Bone marrow (tissue), 2 donors: ENCODE results near the gene NR0B2.
A peak's percentile ranks its signal among the peaks of the same experiment; 100 is the strongest.
"Not testable (repeated sequence)": the region's sequence is repeated elsewhere in the genome, so short reads cannot be mapped to it uniquely, and the experiment has no call there.

Experiments used
- DNase-seq, 2 donors: peaks; one replicate each; lab custom pipeline; 2025; lab: John Stamatoyannopoulos, UW

NR0B2 gene

DNA sequence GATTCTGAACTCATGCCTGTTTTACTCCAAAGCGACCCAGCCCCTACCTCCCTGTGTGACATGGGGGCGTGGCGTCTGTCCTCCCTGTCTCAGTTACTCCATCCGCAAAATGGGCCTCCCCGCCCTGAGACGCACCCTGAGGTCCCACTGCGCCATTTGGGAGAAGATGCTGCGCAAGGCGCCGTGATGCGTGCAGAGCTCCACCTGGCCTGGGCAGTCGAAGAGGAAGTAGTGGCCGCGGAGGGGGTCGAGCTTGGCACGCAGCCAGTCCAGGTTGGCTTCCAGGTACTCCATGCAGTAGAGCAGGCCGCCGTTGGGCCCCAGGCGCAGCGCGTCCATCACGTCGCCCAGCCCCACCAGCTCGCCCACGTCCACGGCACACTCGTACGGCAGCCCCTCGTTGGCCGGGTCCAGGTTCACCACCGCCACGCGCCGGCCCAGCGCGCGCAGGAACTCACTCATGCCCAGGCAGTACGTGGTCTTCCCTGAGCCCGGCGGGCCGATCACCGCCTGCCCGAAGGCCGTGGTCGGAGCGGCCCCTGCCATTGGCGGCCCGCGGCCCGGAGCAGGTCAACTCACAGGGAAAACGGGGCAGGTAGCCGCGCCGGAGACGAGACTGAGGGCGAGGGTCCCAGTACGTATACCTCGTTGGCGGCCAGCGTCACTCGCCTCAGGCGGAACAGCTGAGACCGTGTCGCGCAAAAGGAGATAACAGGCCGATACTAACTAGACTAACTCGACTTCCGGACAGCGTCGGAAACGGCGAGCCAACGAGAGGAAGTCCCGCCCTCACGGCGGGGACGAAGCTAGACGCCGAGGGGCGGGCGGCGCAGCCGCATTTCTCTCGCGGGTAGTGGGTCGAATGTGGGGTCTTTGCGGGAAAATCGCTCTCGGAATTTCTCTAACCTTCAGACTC, 24.0 kb downstream of the NR0B2 start, which contains the start of gene GPN2:
TSS of gene GPN2 (minus strand) at position 733 of the 916 bp plus-strand sequence. CDS start at position 546, 187 bp downstream.
- DNase-seq, result peak; percentile 44 to 50

DNA sequence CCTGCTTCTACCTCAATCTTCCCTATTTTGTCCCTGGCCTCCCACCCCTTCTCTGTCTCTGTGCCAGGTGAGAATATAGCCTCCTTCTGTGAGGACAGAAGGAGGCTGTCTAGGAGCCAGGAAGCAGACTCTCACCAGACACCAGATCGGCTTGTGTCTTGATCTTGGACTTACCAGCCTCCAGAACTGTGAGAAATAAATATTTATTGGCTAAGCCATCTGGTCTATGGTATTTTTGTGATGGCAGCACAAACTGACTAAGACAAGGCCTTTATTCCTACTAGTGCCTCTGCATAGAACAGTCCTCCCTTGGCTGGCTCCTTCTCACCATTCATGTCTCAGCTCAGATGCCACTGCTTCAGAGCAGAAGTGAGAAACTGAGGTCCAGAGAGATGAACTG, 25.5 kb downstream of the NR0B2 start:
- DNase-seq, result no peak

DNA sequence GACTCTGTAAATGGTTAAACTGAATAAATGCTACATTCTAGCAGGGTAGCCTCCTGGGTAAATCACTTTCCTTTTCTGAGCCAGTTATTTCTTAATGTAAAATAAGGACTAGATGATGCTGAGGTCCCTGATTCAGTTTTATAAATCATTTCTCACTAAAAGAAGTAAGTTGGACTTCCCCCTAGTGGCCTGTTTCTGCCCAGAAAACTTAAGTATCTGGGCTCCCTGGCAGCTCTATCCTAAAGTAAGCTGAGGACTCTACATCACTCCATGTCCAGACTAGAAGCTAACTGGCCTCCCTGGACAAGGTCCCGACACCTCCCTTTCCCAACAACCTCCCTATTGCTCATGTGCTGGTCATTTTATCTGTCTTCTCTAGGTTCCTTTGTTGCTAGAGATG, 26.6 kb downstream of the NR0B2 start:
- no peak for DNase-seq

DNA sequence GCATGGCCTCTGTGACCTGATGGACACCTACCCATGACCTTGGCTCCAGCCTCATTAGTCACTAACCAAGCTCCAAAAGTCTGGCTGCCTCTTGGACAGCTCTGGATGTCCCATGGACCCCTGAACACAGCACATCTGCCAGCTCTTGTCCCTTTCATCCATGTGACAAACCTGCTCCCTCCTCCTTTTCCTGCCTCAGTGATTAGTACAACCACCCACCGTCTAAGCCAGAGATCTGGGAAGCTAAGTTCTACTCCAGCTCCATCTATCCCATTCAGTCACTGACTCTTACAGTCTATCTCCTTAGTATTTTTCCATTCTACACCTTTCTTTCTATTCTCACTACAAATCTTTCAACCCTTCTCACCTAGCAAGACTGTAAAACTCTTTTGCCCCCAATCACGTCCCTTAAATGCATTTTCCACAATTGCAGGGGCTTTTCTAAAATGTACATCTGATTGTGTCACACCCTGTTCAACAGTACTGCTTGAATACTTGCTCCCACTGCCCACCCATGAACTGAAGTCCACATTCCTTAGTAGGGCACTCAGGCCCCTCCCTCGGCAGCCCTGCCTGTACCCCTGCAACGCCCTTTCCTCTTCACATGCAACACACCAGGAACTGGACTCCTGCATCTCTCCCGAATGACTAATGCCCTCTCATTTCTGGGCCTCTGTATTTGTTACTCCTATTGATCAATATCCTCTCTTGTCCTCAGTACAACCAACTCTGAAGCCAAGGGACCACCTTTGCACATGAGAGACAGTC, 30.9 kb downstream of the NR0B2 start:
- DNase-seq, result no peak

DNA sequence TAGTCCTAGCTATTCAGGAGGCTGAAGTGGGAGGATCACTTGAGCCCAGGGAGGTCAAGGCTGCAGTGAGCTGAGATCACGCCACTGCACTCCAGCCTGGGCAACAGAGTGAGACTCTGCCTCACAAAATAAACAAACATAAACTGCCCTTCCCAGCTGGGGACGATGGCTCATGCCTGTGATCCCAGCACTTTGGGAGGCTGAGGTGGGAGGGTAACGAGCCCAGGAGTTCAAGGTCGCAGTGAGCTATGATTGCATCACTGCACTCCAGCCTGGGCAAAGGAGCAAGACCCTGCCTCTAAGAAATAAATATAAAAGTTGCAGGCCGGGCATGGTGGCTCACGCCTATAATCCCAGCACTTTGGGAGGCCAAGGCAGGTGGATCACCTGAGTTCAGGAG, 32.2 kb downstream of the NR0B2 start:
- DNase-seq, result not testable (repeated sequence)

DNA sequence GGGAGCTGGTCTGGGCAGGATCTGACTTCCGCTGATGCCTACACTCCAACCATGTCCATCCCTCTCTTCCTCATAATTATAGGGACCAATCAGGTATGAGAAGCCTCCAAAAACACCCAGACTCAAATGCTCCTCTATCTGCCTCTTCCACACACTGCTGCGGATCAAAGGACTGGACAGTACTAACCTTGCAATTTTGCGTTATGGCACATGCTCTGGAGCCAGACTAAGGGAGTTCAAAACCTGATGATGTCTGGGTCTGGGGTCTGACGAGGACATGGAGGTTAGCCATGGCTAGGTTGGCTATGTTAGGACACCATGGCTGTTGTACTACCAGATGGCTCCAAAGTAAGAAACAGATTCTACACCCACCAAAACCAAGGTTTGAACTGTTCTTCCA, 34.0 kb downstream of the NR0B2 start:
- DNase-seq, result no peak

DNA sequence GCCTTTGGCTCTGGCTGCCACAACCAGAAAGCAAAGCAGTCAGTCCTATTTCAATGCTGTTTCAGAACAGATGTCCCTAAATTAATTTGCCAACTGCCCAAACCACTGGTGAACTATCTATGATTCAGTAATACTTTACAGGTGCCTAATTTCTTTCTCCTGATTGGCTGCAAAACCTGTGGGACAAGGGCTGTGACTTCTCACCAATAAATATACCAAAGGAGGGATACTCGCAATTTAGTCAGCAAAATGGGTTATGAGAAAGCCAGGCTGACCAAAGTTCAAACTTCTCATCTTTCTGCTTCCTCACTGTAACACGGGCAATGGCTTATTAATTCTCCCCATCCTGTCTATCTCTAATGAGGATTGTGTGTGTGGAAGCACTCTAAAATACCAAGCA, 36.4 kb downstream of the NR0B2 start:
- DNase-seq, result no peak

DNA sequence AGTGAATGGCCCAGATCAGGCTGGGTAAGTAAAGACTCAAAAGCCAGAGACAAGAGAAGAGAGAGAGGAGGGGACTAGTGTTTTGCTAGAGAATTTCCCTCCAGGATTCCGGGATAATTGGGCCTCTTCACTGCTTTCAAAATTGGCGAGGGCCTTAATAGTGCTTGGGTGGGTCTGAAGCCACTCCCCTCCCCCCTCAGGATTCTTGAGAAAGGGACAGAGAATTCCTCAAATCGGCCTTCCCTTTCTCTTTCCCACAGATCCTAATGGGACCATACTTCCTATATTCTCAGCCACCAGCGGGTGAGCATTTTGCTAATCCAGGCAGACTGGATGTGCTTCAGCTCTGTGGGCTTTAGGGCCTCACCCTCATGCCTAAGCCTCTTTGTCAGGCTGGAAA, 38.9 kb downstream of the NR0B2 start:
- DNase-seq, result no peak

DNA sequence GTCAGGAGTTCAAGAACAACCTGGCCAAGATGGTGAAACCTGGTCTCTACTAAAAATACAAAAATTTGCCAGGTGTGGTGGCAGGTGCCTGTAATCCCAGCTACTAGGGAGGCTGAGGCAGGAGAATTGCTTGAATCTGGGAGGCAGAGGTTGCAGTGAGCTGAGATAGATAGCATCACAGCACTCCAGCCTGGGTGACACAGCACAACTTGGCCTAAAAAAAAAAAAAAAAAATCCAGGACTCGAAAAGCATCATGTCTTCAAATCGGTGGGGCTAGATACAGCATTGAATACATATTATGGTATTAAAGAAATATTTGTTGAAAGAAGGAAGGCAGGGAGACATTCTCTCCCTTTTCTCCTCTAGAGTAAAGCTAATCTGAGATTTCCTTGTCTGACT, 40.7 kb downstream of the NR0B2 start:
- not testable (repeated sequence) for DNase-seq

DNA sequence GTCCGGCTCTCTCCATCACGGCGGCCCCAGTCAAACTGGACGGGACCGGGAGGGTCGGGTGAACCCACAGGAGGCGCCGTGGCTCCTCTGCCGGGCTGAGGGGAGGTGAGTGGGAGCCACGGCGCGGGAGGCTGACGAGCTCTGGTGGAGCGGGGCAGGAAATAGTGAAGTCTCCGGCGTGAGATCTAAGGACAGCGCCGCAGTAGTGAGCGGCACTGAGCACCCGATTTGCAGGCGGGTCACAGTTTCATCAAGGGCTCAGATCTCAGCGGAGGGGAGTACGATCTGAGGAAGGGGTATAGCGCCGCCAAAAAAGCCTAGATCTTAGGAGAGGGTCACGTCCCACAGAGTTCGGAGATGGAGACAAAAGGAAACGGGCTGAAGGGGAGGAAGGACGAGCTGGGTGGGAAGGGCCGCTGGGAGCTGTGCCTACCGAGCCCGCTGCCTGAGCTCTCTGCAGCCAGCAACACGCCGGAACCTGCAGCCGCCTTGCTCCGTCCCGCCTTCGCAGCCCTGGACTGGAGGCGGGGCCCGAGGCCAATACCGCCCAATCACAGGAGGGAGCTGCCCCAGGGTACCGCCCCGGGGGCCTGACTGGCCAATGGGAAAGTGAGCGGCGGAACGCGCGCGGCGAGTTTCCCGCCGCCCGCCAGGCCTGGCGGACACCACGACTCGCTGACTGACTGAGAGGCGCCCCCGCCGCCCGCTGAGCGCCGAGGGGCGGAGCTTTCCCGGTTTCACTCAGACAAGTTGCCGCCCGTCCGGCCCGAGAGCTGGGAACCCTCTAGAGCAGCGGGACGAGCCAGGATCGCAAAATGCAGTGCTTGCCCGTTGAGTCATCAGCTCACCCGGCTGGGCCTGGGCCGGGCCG, 48.9 kb downstream of the NR0B2 start:
- DNase-seq, result peak; percentile 79 to 96

DNA sequence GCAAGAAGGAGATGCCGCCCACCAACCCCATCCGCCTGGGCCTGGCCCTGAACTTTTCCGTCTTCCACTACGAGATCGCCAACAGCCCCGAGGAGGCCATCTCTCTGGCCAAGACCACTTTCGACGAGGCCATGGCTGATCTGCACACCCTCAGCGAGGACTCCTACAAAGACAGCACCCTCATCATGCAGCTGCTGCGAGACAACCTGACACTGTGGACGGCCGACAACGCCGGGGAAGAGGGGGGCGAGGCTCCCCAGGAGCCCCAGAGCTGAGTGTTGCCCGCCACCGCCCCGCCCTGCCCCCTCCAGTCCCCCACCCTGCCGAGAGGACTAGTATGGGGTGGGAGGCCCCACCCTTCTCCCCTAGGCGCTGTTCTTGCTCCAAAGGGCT, 50.1 kb downstream of the NR0B2 start:
- no peak for DNase-seq

DNA sequence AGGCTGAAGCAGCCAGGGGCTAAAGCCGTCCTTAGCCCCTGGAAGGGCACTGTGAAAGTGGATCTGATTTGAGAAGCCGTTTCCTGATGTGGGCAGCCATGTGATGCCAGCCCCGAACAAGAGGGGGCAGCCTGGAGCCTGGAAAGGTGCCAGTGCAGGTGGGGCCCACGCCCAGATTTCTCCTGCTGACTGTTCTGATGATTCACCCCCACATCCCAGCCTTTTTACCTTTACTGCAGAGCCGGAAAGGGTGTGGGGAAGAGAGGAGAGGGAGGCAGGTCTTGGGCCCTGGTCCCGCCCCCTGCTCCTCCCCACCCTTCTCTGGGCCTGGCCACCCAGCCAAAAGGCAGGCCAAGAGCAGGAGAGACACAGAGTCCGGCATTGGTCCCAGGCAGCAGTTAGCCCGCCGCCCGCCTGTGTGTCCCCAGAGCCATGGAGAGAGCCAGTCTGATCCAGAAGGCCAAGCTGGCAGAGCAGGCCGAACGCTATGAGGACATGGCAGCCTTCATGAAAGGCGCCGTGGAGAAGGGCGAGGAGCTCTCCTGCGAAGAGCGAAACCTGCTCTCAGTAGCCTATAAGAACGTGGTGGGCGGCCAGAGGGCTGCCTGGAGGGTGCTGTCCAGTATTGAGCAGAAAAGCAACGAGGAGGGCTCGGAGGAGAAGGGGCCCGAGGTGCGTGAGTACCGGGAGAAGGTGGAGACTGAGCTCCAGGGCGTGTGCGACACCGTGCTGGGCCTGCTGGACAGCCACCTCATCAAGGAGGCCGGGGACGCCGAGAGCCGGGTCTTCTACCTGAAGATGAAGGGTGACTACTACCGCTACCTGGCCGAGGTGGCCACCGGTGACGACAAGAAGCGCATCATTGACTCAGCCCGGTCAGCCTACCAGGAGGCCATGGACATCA, 50.7 kb downstream of the NR0B2 start, which contains the start of gene SFN:
TSS of gene SFN (plus strand) at position 369 of the 904 bp plus-strand sequence. CDS start at position 433, 64 bp downstream.
- DNase-seq, result no peak

DNA sequence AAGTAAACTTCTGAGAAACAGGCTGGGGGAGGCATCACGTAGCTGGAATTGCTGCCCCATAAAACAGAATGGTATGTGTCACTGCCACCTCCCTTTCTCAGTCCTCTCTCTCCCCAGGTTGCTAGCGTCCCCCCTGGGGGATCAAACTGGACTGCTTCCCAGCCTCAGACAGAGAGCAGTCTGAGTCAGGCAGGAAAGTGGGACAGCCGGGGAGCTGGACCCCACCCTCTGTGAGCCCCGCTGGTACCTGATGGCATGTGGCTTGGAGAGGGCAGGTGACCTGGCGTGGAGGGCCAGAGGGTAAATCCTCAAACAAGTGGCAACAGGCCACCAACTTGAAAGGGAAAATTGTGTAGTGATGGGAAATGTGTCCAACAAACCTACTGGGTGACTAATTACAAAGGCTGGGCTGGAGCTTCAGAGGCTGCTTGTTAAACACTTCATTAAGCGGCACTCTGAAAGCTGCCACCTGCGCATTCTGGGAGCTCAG, 51.8 kb downstream of the NR0B2 start:
- no peak for DNase-seq
